ENCODE measurements around the gene ARHGEF19. TPM values are rescaled to one million over a fixed set of nuclear protein-coding genes. Genes with fewer than 3 reads are reported as not detected.
"Not testable (repeated sequence)": the region's sequence is repeated elsewhere in the genome, so short reads cannot be mapped to it uniquely, and the experiment has no call there.

ARHGEF19 gene
- total RNA-seq, 2 donors from 2014 or later = 1.5 to 4.8 TPM

DNA sequence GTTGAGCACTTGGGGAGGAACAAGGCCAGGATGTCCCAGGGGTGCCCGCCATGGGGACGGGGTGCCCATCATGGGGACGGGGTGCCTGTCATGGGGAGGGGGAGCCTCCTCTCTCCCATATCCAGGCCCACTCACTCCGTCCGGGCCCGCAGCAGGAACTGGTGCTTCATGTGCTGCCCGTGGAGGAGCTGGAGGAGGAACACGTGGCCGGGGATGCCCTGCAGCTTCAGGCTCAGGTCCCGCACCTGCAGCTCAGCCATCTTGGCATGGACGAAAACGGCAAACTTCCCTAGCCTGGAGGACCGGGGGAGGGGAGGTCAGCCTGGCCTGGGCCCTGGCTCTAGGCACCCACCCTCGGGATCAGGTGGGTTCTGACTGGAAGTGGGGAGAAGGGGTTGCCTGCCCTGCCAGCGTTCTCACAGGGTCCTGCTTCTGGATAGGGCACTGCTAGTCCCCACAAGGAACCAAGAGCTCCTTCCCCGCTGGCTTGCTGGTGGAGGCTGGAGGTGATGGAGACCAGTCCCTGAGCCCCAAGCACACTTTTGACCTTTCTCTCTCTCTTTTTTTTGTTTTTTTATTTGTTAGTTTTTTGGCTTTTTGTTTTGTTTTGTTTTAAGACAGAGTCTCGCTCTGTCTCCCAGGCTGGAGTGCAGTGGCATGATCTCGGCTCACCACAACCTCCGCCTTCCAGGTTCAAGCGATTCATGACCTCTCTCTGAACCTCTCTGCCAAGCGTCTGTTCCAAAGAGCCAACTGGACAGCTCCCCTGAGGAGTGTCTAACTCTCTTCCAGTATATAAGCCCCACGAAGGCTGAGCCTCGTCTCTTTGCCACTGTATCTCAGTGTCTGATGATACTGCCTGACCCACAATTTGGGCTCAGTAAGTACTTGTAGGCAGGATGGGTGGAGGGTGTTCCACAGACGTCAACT lies 9.9 kb downstream of the ARHGEF19 start:
- TF ChIP-seq, protein P1, sequence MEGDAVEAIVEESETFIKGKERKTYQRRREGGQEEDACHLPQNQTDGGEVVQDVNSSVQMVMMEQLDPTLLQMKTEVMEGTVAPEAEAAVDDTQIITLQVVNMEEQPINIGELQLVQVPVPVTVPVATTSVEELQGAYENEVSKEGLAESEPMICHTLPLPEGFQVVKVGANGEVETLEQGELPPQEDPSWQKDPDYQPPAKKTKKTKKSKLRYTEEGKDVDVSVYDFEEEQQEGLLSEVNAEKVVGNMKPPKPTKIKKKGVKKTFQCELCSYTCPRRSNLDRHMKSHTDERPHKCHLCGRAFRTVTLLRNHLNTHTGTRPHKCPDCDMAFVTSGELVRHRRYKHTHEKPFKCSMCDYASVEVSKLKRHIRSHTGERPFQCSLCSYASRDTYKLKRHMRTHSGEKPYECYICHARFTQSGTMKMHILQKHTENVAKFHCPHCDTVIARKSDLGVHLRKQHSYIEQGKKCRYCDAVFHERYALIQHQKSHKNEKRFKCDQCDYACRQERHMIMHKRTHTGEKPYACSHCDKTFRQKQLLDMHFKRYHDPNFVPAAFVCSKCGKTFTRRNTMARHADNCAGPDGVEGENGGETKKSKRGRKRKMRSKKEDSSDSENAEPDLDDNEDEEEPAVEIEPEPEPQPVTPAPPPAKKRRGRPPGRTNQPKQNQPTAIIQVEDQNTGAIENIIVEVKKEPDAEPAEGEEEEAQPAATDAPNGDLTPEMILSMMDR (IDR thresholded peaks at IDR 0.05) = no peak
- H3K27me3 ChIP-seq = no peaks in the 10 kb centered on the region
- H3K27ac ChIP-seq = no peak overlapping the region
- DNase-seq (ENCODE audit: low spot score) = no peak
- H3K9me3 ChIP-seq = no peaks in the 10 kb centered on the region
- H3K36me3 ChIP-seq = no peaks in the 10 kb centered on the region
- no peak overlapping the region for H3K4me3 ChIP-seq
- H3K4me1 ChIP-seq = peaks cover 0 to 15% of the 10 kb centered on the region in 2 donors

DNA sequence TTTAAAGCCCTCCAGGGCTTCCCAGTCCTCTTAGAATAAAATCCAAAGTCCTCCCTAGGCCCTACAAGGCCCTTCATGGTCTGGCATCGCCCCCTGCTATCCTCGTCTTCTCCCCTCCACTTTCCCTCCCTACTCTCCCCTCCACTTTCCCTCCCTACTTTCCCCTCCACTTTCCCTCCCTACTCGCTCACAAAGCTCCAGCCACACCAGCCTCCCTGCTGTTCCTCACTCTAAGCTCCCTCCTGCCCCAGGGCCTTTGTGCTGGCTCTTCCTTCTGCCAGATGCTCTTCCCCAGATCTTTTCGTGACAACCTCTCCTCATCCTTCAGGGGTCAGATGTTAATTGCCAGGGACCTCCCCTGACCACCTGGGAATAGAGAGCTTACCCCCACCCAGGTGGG lies 12.8 kb downstream of the ARHGEF19 start:
- no peaks in the 10 kb centered on the region for H3K4me1 ChIP-seq
- no peaks in the 10 kb centered on the region for H3K36me3 ChIP-seq
- no peak overlapping the region for H3K4me3 ChIP-seq
- H3K27ac ChIP-seq = no peak overlapping the region
- TF ChIP-seq, protein P1 (IDR thresholded peaks at IDR 0.05) = no peak
- H3K27me3 ChIP-seq = no peaks in the 10 kb centered on the region
- no peaks in the 10 kb centered on the region for H3K9me3 ChIP-seq
- no peak for DNase-seq (ENCODE audit: low spot score)

DNA sequence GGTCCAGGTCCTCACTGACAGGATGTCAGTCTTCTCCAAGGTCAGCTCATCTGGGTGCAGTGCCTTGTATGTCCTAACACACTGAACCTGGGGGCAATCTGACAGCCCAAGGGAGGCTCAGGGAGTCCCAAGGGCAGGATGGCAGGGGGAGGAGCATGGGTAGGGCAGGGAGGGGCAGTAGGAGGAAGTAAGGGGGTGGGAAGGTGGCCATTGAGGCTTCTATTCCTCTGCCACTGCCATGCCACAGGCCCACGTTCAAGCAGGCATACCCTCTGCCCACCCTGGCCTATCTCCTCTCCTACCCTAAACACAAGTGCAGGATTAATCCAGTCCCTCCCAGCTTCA lies 13.3 kb downstream of the ARHGEF19 start:
- H3K27me3 ChIP-seq = no peaks in the 10 kb centered on the region
- no peak overlapping the region for H3K27ac ChIP-seq
- no peak overlapping the region for H3K4me3 ChIP-seq
- H3K4me1 ChIP-seq = no peaks in the 10 kb centered on the region
- DNase-seq (ENCODE audit: low spot score) = no peak
- H3K36me3 ChIP-seq = no peaks in the 10 kb centered on the region
- H3K9me3 ChIP-seq = no peaks in the 10 kb centered on the region
- TF ChIP-seq, protein P1 (IDR thresholded peaks at IDR 0.05) = no peak

DNA sequence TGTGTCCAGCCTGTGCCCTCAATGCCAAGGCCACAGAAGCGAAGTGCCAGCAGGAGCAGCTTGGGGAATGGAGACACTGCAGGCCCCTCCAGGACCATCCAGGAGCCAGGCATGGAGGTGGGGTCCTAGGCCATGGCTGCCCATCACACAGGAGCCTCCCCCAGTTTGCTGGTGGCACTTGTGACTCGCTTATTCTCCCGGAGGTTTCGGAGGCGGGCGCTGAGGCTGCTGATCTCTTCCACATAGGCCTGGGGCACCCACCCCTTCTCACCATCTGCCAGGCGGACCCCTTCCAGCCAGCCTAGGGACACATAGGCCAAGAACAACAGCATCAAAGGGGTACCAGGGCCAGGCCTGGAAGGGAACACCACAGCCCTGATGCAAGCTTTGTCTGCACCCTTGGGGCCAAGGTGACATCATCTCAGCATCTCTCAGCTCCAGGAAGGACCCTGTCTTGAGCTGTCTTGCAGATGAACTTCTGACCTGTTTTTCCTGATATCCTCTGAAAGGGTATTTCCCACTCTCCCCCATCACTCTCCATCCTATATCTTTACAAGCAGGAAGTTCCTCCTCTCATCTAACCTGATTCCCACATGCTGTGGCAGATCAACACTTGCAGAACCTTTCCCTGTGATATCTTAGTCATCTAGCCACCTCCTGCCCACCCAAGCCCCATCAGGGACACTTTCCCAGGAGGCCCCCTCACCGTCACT lies 13.9 kb downstream of the ARHGEF19 start:
- Histone ChIP-seq H3K27me3 (no peaks in the 10 kb centered on the region), H3K27ac (no peak overlapping the region), H3K9me3 (no peaks in the 10 kb centered on the region), H3K4me3 (no peak overlapping the region), H3K4me1 (no peaks in the 10 kb centered on the region), H3K36me3 (no peaks in the 10 kb centered on the region)
- TF ChIP-seq, protein P1 (IDR thresholded peaks at IDR 0.05) = no peak
- no peak for DNase-seq (ENCODE audit: low spot score)

DNA sequence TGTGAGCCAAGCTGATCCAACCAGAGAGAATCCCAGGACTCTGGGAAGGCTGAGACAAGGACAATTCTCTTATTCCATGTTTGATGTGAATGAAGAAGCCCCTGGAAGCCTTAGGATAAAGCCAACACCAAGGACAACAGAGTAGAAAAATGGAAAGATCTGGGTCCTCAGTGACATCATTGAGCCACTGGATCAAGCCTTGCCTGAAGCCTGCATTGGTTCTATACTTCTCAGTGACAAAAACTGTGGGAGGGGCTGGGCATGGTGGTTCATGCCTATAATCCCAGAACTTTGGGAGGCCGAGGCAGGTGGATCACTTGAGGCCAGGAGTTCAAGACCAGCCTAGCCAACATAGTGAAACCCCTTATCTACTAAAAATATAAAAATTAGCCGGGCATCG lies 15.6 kb downstream of the ARHGEF19 start:
- Histone ChIP-seq H3K4me1 (no peaks in the 10 kb centered on the region), H3K9me3 (no peaks in the 10 kb centered on the region), H3K27ac (no peak overlapping the region), H3K4me3 (no peak overlapping the region), H3K36me3 (no peaks in the 10 kb centered on the region), H3K27me3 (no peaks in the 10 kb centered on the region)
- TF ChIP-seq, protein P1 (IDR thresholded peaks at IDR 0.05) = no peak
- DNase-seq (ENCODE audit: low spot score) = no peak

DNA sequence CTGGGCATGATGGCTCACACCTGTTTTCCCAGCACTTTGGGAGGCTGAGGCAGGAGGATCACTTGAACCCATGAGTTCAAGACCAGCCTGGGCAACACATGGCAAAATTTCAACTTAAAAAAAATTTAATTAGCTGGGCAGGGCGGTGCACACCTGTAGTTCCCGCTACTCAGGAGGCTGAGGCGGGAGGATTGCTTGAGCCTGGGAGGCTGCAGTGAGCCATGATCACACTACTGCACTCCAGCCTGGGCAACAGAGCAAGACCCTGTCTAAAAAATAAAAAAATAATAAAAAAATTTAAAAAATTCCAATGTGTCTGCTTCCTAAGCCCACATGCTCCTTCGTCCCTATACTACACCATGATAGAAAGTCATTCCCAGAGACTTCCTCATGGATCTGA lies 16.3 kb downstream of the ARHGEF19 start:
- H3K36me3 ChIP-seq; H3K4me3 ChIP-seq; H3K4me1 ChIP-seq; H3K27me3 ChIP-seq; DNase-seq (ENCODE audit: low spot score); H3K9me3 ChIP-seq; H3K27ac ChIP-seq: not testable (repeated sequence)

Measured in right atrium auricular region (tissue), 2 donors.